ENCODE measurements around the gene USP6NL. TPM values are rescaled to one million over a fixed set of nuclear protein-coding genes. Genes with fewer than 3 reads are reported as not detected.

USP6NL gene
- total RNA-seq, 1 experiment from 2014 or later = 24.6 TPM

GRCh38 chr10:11602919-11603523 is 8.4 kb downstream of the USP6NL start (continued):
- TF ChIP-seq SIN3A (IDR thresholded peaks at IDR 0.05; ENCODE audit: low read depth) = no peak
- TF ChIP-seq CBX3 (IDR thresholded peaks at IDR 0.05; ENCODE audit: low read depth) = no peak

DNA sequence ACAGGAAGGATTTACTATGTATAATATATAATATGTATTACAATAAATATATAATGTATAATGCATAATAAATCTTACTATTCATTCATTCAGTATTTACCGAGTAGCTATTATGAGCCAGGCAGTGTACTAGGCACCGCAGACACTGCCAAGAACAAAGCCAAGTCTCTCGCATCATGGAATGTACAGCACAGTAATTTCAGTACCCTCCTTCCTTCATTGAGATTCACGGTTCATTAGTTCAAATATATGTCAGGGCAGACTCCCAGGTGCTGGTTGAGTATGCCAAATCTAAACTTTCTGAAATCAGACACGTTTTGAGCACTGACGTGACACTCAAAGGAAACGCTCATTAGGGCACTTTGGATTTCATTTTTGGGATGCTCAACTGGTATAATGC is 9.1 kb downstream of the USP6NL start:
- DNase-seq (ENCODE audit: low read depth, low spot score) = no peak
- Histone ChIP-seq H3K4me3 (replicated peaks in 1 of 2; ENCODE audit: low read depth in 1 of 2, low read length in 2 of 2) (no peak overlapping the region), H3K79me2 (ENCODE audit: insufficient read depth, low read length) (peaks cover 98% of the 10 kb centered on the region), H3K9me3 (ENCODE audit: control insufficient read depth in 1 of 2, insufficient read depth in 1 of 2, low read depth in 1 of 2, low read length in 2 of 2) (no peaks in the 10 kb centered on the region), H3K9ac (ENCODE audit: low read length) (no peak overlapping the region), H3K27ac (ENCODE audit: low read depth, low read length) (no peak overlapping the region), H3K4me2 (ENCODE audit: low read length) (no peak overlapping the region), H3K36me3 (ENCODE audit: control insufficient read depth in 1 of 2, insufficient read depth in 2 of 2, low read length in 2 of 2) (no peaks in the 10 kb centered on the region), H3K27me3 (ENCODE audit: insufficient read depth, low read length) (no peaks in the 10 kb centered on the region), H3K4me1 (ENCODE audit: control insufficient read depth in 1 of 2, insufficient read depth in 2 of 2, low read length in 2 of 2) (peaks cover 14 to 30% of the 10 kb centered on the region in 2 experiments), H2AFZ (ENCODE audit: low read depth, low read length, poor library complexity, severe bottlenecking) (no peak overlapping the region), H4K20me1 (ENCODE audit: insufficient read depth) (peaks cover 3% of the 10 kb centered on the region; the same call in 1 of the 2 replicates), H3K9me2 (ENCODE audit: insufficient read depth) (no peaks in the 10 kb centered on the region)
- CTCF ChIA-PET = no interaction called here
- RAD21 ChIA-PET (ENCODE audit: low non-redundant PET in 1 of 2, low total read pairs in 2 of 2, uncharacterized antibody in 2 of 2, unreplicated experiment in 2 of 2) = no interaction called here
- BruUV-seq (replicated peaks) = no TSS peak
- POLR2A ChIA-PET = no interaction called here
- TF ChIP-seq ZFX (IDR thresholded peaks at IDR 0.05) (no peak), CEBPB (IDR thresholded peaks at IDR 0.05; ENCODE audit: low read depth) (no peak), EZH2phosphoT487 (IDR thresholded peaks at IDR 0.05; ENCODE audit: borderline replicate concordance) (no peak), TCF7L2 (IDR thresholded peaks at IDR 0.05; ENCODE audit: borderline replicate concordance, extremely low read depth, insufficient read depth, insufficient read length) (no peak), CBX3 (IDR thresholded peaks at IDR 0.05; ENCODE audit: low read depth) (no peak), SRF (IDR thresholded peaks at IDR 0.05; ENCODE audit: low read depth) (no peak), JUND (IDR thresholded peaks at IDR 0.05) (no peak), ZNF274 (IDR thresholded peaks at IDR 0.05; ENCODE audit: low read depth, low read length) (no peak), EGR1 (IDR thresholded peaks at IDR 0.05; ENCODE audit: low read depth) (no peak), EZH2 (IDR thresholded peaks at IDR 0.05) (no peak), FOSL1 (IDR thresholded peaks at IDR 0.05; ENCODE audit: low read depth) (no peak), POLR2AphosphoS5 (IDR thresholded peaks at IDR 0.05; ENCODE audit: low read depth, low read length) (no peak)
- TF ChIP-seq, protein P1, sequence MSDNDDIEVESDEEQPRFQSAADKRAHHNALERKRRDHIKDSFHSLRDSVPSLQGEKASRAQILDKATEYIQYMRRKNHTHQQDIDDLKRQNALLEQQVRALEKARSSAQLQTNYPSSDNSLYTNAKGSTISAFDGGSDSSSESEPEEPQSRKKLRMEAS (IDR thresholded peaks at IDR 0.05) = no peak
- TF ChIP-seq, protein P2, sequence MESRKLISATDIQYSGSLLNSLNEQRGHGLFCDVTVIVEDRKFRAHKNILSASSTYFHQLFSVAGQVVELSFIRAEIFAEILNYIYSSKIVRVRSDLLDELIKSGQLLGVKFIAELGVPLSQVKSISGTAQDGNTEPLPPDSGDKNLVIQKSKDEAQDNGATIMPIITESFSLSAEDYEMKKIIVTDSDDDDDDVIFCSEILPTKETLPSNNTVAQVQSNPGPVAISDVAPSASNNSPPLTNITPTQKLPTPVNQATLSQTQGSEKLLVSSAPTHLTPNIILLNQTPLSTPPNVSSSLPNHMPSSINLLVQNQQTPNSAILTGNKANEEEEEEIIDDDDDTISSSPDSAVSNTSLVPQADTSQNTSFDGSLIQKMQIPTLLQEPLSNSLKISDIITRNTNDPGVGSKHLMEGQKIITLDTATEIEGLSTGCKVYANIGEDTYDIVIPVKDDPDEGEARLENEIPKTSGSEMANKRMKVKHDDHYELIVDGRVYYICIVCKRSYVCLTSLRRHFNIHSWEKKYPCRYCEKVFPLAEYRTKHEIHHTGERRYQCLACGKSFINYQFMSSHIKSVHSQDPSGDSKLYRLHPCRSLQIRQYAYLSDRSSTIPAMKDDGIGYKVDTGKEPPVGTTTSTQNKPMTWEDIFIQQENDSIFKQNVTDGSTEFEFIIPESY (IDR thresholded peaks at IDR 0.05; ENCODE audit: extremely low read depth, insufficient replicate concordance, low read length) = no peak
- TF ChIP-seq, protein P3, sequence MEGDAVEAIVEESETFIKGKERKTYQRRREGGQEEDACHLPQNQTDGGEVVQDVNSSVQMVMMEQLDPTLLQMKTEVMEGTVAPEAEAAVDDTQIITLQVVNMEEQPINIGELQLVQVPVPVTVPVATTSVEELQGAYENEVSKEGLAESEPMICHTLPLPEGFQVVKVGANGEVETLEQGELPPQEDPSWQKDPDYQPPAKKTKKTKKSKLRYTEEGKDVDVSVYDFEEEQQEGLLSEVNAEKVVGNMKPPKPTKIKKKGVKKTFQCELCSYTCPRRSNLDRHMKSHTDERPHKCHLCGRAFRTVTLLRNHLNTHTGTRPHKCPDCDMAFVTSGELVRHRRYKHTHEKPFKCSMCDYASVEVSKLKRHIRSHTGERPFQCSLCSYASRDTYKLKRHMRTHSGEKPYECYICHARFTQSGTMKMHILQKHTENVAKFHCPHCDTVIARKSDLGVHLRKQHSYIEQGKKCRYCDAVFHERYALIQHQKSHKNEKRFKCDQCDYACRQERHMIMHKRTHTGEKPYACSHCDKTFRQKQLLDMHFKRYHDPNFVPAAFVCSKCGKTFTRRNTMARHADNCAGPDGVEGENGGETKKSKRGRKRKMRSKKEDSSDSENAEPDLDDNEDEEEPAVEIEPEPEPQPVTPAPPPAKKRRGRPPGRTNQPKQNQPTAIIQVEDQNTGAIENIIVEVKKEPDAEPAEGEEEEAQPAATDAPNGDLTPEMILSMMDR (IDR thresholded peaks at IDR 0.05 in 2 of 3, conservative IDR thresholded peaks at IDR 0.05 in 1 of 3; ENCODE audit: borderline replicate concordance in 1 of 3, insufficient read depth in 1 of 3, low read depth in 2 of 3, low read length in 2 of 3) = no peak
- ATAC-seq = no peak
- intact Hi-C loops (cut with micrococcal nuclease) = no loop called here
